Measurements from ENCODE around the gene KCNN1. TPM values are rescaled to one million over a fixed set of nuclear protein-coding genes. Genes with fewer than 3 reads are reported as not detected.

KCNN1 gene
- total RNA-seq, 1 donor from 2014 or later = 1.8 TPM

DNA sequence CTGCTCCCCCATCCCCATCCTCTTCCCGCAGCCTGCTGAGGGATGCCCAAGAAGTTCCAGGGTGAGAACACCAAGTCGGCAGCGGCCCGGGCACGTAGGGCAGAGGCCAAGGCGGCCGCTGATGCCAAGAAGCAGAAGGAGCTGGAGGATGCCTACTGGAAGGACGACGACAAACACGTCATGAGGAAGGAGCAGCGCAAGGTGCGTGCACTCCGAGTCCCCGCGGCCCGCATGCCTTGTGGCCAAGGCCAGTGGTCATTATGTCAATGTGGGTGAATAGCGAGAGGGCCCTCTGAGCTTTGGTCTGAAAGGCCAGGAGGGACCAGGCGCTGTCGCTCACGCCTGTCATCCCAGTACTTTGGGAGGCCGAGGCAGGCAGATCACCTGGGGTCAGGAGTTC lies 30.5 kb upstream of the KCNN1 start:
- no peak for DNase-seq (ENCODE audit: low spot score)
- peaks cover 14% of the 10 kb centered on the region for H3F3A ChIP-seq (ENCODE audit: low read depth)
- no peak overlapping the region for H3K4me2 ChIP-seq
- no peaks in the 10 kb centered on the region for H3K27me3 ChIP-seq
- no peak overlapping the region for H3K27ac ChIP-seq
- H2AFZ ChIP-seq (replicated peaks) = no peak overlapping the region
- no peaks in the 10 kb centered on the region for H3K9me3 ChIP-seq (ENCODE audit: low read depth)
- H3K9ac ChIP-seq = no peak overlapping the region
- H3K4me3 Mint-ChIP-seq = no peak overlapping the region
- H3K4me3 ChIP-seq = no peak overlapping the region
- no peaks in the 10 kb centered on the region for H3K36me3 ChIP-seq
- peaks cover 22% of the 10 kb centered on the region for H3K79me2 ChIP-seq (ENCODE audit: low read depth)
- H4K20me1 ChIP-seq (ENCODE audit: low read depth) = peaks cover 3% of the 10 kb centered on the region
- H3K4me1 Mint-ChIP-seq = peaks cover 13% of the 10 kb centered on the region
- H3K4me1 ChIP-seq = peaks cover 7% of the 10 kb centered on the region
- no peaks in the 10 kb centered on the region for H3K9me3 Mint-ChIP-seq
- no peak overlapping the region for H3K27ac Mint-ChIP-seq
- TF ChIP-seq EZH2phosphoT487 (IDR thresholded peaks at IDR 0.05) (no peak), EZH2 (IDR thresholded peaks at IDR 0.05) (no peak)
- TF ChIP-seq, protein P1, sequence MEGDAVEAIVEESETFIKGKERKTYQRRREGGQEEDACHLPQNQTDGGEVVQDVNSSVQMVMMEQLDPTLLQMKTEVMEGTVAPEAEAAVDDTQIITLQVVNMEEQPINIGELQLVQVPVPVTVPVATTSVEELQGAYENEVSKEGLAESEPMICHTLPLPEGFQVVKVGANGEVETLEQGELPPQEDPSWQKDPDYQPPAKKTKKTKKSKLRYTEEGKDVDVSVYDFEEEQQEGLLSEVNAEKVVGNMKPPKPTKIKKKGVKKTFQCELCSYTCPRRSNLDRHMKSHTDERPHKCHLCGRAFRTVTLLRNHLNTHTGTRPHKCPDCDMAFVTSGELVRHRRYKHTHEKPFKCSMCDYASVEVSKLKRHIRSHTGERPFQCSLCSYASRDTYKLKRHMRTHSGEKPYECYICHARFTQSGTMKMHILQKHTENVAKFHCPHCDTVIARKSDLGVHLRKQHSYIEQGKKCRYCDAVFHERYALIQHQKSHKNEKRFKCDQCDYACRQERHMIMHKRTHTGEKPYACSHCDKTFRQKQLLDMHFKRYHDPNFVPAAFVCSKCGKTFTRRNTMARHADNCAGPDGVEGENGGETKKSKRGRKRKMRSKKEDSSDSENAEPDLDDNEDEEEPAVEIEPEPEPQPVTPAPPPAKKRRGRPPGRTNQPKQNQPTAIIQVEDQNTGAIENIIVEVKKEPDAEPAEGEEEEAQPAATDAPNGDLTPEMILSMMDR (IDR thresholded peaks at IDR 0.05) = no peak
- H3K27me3 Mint-ChIP-seq (ENCODE audit: insufficient read depth, low read depth) = peaks cover 4% of the 10 kb centered on the region
- H3K36me3 Mint-ChIP-seq = no peaks in the 10 kb centered on the region

DNA sequence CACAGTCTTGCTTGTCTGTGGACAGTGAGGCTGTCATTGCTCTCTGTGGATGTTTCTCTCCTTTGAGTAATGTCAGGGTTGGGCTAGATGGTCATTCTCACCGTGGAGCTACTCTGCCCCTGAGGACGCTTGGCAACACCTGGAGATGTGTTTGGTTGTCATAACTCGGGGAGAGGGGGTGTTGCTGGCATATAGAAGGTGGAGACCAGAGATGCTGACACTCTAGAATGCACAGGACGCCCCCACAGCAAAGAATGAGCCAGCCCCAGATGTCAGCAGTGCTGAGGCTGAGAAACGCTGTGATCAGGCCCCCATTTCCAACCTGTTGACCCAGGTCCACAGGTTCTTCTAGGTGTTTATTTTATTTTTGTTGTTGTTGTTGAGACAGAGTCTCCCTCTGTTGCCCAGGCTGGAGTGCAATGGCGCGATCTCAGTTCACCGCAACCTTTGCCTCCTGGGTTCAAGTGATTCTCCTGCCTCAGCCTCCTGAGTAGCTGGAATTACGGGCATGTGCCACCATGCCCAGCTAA lies 29.5 kb upstream of the KCNN1 start:
- H3K4me1 Mint-ChIP-seq = peaks cover 7% of the 10 kb centered on the region
- H3K36me3 Mint-ChIP-seq = no peaks in the 10 kb centered on the region
- Histone ChIP-seq H3K79me2 (ENCODE audit: low read depth) (peaks cover 22% of the 10 kb centered on the region), H3K27ac (no peak overlapping the region), H3K4me1 (peaks cover 3% of the 10 kb centered on the region), H3K4me2 (no peak overlapping the region), H4K20me1 (ENCODE audit: low read depth) (peaks cover 3% of the 10 kb centered on the region), H3K4me3 (no peak overlapping the region), H3F3A (ENCODE audit: low read depth) (peaks cover 3% of the 10 kb centered on the region), H2AFZ (replicated peaks) (no peak overlapping the region), H3K9me3 (ENCODE audit: low read depth) (no peaks in the 10 kb centered on the region), H3K36me3 (no peaks in the 10 kb centered on the region), H3K9ac (no peak overlapping the region), H3K27me3 (no peaks in the 10 kb centered on the region)
- TF ChIP-seq EZH2phosphoT487 (IDR thresholded peaks at IDR 0.05) = no peak
- TF ChIP-seq EZH2 (IDR thresholded peaks at IDR 0.05) = no peak
- TF ChIP-seq, protein P1 (IDR thresholded peaks at IDR 0.05) = no peak
- DNase-seq (ENCODE audit: low spot score) = no peak
- no peak overlapping the region for H3K4me3 Mint-ChIP-seq
- H3K9me3 Mint-ChIP-seq = no peaks in the 10 kb centered on the region
- no peak overlapping the region for H3K27ac Mint-ChIP-seq
- peaks cover 2% of the 10 kb centered on the region for H3K27me3 Mint-ChIP-seq (ENCODE audit: insufficient read depth, low read depth)

DNA sequence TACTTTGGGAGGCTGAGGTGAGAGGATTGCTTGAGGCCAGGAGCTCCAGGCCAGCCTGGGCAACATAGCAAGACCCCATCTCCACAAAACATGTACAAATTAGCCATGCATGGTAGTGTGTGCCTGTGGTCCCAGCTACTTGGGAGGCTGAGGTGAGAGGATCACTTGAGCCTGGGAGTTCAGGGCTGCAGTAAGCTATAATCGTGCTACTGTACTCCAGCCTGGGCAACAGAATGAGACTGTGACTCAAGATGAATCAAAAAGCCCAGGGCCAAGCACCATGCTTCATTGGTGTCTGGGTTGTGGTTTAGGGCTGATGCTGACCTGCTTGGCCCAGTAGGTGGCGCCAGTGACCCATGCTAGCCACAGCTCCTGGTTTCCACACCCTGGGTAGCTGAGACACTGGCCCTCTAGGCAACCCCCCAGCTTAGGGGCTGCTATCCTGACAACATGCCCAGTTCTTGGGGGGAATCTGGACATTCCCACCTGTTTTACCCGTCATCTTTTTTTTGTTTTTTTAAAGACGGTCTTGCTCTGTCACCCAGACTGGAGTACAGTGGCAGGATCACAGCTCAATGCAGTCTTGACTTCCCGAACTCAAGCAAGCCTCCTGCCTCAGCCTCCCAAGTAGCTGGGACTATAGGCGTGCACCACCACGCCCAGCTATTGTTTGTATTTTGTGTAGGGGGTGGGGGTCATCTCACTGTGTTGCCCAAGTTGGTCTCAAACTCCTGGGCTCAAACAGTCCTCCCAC lies 28.6 kb upstream of the KCNN1 start:
- peaks cover 3% of the 10 kb centered on the region for H3K4me1 ChIP-seq
- TF ChIP-seq EZH2phosphoT487 (IDR thresholded peaks at IDR 0.05) = no peak
- TF ChIP-seq, protein P1 (IDR thresholded peaks at IDR 0.05) = peak; percentile 95
- peaks cover 3% of the 10 kb centered on the region for H4K20me1 ChIP-seq (ENCODE audit: low read depth)
- no peak overlapping the region for H3K4me2 ChIP-seq
- no peaks in the 10 kb centered on the region for H3K9me3 Mint-ChIP-seq
- DNase-seq (ENCODE audit: low spot score) = peak; percentile 79
- H3K36me3 Mint-ChIP-seq = no peaks in the 10 kb centered on the region
- H3K36me3 ChIP-seq = no peaks in the 10 kb centered on the region
- H3K27me3 Mint-ChIP-seq (ENCODE audit: insufficient read depth, low read depth) = peaks cover 2% of the 10 kb centered on the region
- H3K9ac ChIP-seq = no peak overlapping the region
- peaks cover 3% of the 10 kb centered on the region for H3F3A ChIP-seq (ENCODE audit: low read depth)
- no peak overlapping the region for H3K27ac Mint-ChIP-seq
- H2AFZ ChIP-seq (replicated peaks) = no peak overlapping the region
- no peak overlapping the region for H3K4me3 Mint-ChIP-seq
- no peak overlapping the region for H3K4me3 ChIP-seq
- H3K9me3 ChIP-seq (ENCODE audit: low read depth) = no peaks in the 10 kb centered on the region
- peaks cover 7% of the 10 kb centered on the region for H3K4me1 Mint-ChIP-seq
- no peak overlapping the region for H3K27ac ChIP-seq
- no peaks in the 10 kb centered on the region for H3K27me3 ChIP-seq
- peaks cover 19% of the 10 kb centered on the region for H3K79me2 ChIP-seq (ENCODE audit: low read depth)
